ENCODE measurements around the gene ZNF536. TPM values are rescaled to one million over a fixed set of nuclear protein-coding genes. Genes with fewer than 3 reads are reported as not detected.

Gene ZNF536
- total RNA-seq, 1 experiment from 2014 or later = not detected

DNA sequence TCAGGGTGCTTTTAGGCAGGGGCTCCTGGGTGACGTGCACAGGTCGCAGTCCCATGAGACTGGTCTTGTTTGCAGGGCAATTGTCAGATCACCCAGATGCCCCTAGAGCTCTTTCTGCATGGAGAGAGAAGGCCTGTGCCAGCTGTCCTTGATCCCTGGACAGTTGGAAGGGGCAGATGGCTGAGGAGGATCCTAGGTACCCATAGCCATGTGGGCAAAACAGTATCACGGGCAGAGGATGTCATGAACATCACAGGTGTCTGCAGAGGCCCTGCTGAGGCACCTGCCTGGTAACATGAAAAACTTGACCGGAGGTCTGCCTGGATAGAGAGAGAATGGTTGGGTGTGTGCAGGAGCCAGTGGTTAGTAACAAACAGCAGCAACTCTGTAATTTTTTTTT is 99.3 kb downstream of the ZNF536 start:
- Mint-ChIP-seq H3K9me3 (ENCODE audit: unreplicated experiment) (peaks cover 5% of the 10 kb centered on the region), H3K4me1 (ENCODE audit: low read depth, unreplicated experiment) (no peaks in the 10 kb centered on the region), H3K27me3 (ENCODE audit: insufficient read depth, unreplicated experiment) (peaks cover 11% of the 10 kb centered on the region), H3K27ac (ENCODE audit: unreplicated experiment) (no peak overlapping the region), H3K36me3 (ENCODE audit: insufficient read depth, unreplicated experiment) (no peaks in the 10 kb centered on the region), H3K4me3 (ENCODE audit: unreplicated experiment) (no peak overlapping the region)
- Histone ChIP-seq H3K9me3 (no peaks in the 10 kb centered on the region), H3K4me3 (ENCODE audit: low read depth, low read length) (no peak overlapping the region), H3K27me3 (replicated peaks; ENCODE audit: control insufficient read depth, insufficient read depth, low read length) (no peaks in the 10 kb centered on the region), H3K4me1 (no peaks in the 10 kb centered on the region), H3K36me3 (ENCODE audit: control insufficient read depth, insufficient read depth, low read length) (no peaks in the 10 kb centered on the region)
- POLR2A ChIA-PET = no interaction called here
- intact Hi-C loops (cut with micrococcal nuclease; ENCODE audit: unreplicated experiment) = no loop called here
- no peak for DNase-seq
- BruUV-seq (replicated peaks) = no TSS peak
- CTCF ChIA-PET = no interaction called here
- TF ChIP-seq CTCF (IDR thresholded peaks at IDR 0.05; ENCODE audit: insufficient read depth in 1 of 2, low read depth in 1 of 2, low read length in 1 of 2, severe bottlenecking in 1 of 2, unreplicated experiment in 1 of 2) = no peak

DNA sequence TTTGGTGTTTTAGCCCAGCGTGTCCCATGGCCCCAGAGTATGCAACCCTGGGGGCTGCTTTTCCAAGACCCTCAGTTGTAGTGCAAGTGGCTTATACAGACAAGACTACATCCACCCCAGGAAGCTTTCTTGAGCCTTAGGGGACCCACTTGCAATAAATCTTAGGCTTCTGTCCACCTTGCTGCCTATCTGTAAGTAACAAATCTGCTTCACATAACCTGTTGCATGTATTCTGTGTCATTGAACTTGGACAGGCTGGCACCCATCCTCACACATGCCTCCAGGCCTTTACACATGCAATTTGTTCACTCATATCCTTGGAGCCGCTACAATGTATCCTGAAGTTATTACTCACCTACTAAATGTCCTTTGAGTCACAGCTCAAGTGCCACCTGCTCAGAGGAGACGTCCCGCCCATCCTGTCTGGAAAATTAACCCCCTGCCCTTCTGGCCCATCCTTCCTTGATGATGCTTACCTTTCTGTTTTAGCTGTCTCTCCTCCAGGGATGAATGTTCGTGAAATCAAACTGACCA is 101.2 kb downstream of the ZNF536 start:
- no peaks in the 10 kb centered on the region for H3K4me1 Mint-ChIP-seq (ENCODE audit: low read depth, unreplicated experiment)
- H3K36me3 Mint-ChIP-seq (ENCODE audit: insufficient read depth, unreplicated experiment) = no peaks in the 10 kb centered on the region
- no peaks in the 10 kb centered on the region for H3K4me1 ChIP-seq
- ChIA-PET CTCF (no interaction called here), POLR2A (no interaction called here)
- no peak overlapping the region for H3K4me3 ChIP-seq (ENCODE audit: low read depth, low read length)
- H3K27me3 ChIP-seq (replicated peaks; ENCODE audit: control insufficient read depth, insufficient read depth, low read length) = no peaks in the 10 kb centered on the region
- no peaks in the 10 kb centered on the region for H3K9me3 ChIP-seq
- no peaks in the 10 kb centered on the region for H3K9me3 Mint-ChIP-seq (ENCODE audit: unreplicated experiment)
- no TSS peak for BruUV-seq (replicated peaks)
- DNase-seq = no peak
- intact Hi-C loops (cut with micrococcal nuclease; ENCODE audit: unreplicated experiment) = no loop called here
- no peak overlapping the region for H3K4me3 Mint-ChIP-seq (ENCODE audit: unreplicated experiment)
- no peak overlapping the region for H3K27ac Mint-ChIP-seq (ENCODE audit: unreplicated experiment)
- TF ChIP-seq CTCF (IDR thresholded peaks at IDR 0.05; ENCODE audit: insufficient read depth in 1 of 2, low read depth in 1 of 2, low read length in 1 of 2, severe bottlenecking in 1 of 2, unreplicated experiment in 1 of 2) = no peak
- H3K36me3 ChIP-seq (ENCODE audit: control insufficient read depth, insufficient read depth, low read length) = no peaks in the 10 kb centered on the region
- H3K27me3 Mint-ChIP-seq (ENCODE audit: insufficient read depth, unreplicated experiment) = peaks cover 11% of the 10 kb centered on the region

DNA sequence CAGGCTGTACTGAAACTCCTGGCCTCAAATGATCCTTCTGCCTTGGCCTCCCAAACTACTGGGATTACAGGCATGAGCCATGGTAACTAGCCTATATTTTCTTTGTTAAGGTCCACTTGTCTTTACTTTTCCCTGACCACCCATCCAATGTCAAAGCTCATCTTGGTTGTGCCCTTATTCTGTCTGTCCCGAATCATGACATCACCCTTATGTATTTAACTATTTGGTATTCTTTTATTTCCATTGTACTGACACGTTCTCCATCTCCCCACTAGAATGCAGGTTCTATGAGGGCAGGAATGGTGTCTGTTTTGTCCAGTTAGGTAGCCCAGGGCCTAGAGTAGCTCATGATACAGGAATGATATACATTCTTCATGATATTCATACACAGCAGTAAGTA is 104.8 kb downstream of the ZNF536 start:
- no peak overlapping the region for H3K4me3 ChIP-seq (ENCODE audit: low read depth, low read length)
- Mint-ChIP-seq H3K9me3 (ENCODE audit: unreplicated experiment) (no peaks in the 10 kb centered on the region), H3K27ac (ENCODE audit: unreplicated experiment) (no peak overlapping the region), H3K4me1 (ENCODE audit: low read depth, unreplicated experiment) (peaks cover 5% of the 10 kb centered on the region), H3K4me3 (ENCODE audit: unreplicated experiment) (no peak overlapping the region), H3K36me3 (ENCODE audit: insufficient read depth, unreplicated experiment) (no peaks in the 10 kb centered on the region), H3K27me3 (ENCODE audit: insufficient read depth, unreplicated experiment) (peaks cover 11% of the 10 kb centered on the region)
- H3K9me3 ChIP-seq = no peaks in the 10 kb centered on the region
- ChIA-PET CTCF (no interaction called here), POLR2A (no interaction called here)
- no peak for TF ChIP-seq CTCF (IDR thresholded peaks at IDR 0.05; ENCODE audit: insufficient read depth in 1 of 2, low read depth in 1 of 2, low read length in 1 of 2, severe bottlenecking in 1 of 2, unreplicated experiment in 1 of 2)
- intact Hi-C loops (cut with micrococcal nuclease; ENCODE audit: unreplicated experiment) = no loop called here
- H3K27me3 ChIP-seq (replicated peaks; ENCODE audit: control insufficient read depth, insufficient read depth, low read length) = no peaks in the 10 kb centered on the region
- no peak for DNase-seq
- peaks cover 6% of the 10 kb centered on the region for H3K4me1 ChIP-seq
- no peaks in the 10 kb centered on the region for H3K36me3 ChIP-seq (ENCODE audit: control insufficient read depth, insufficient read depth, low read length)
- BruUV-seq (replicated peaks) = no TSS peak
